Progenitor cell of endocrine pancreas (in vitro differentiated cells): ENCODE results near the gene NT5C2. TPM values are rescaled to one million over a fixed set of nuclear protein-coding genes. Genes with fewer than 3 reads are reported as not detected.
"Not testable (repeated sequence)": the region's sequence is repeated elsewhere in the genome, so short reads cannot be mapped to it uniquely, and the experiment has no call there.

Experiments used
- DNase-seq: peaks from one replicate; pipeline ENCODE4 v3.0.0; 2021; ENCODE audit warnings: low spot score; ENCODE audit not compliant: unreplicated experiment
- H3K27ac Mint-ChIP-seq: 2 replicates; pipeline ENCODE4 v1.8.0; 2021; ENCODE audit warnings: mild to moderate bottlenecking, moderate library complexity, mixed read lengths
- H3K27me3 Mint-ChIP-seq: 2 replicates; pipeline ENCODE4 v1.8.0; 2021; ENCODE audit warnings: mixed read lengths
- H3K36me3 Mint-ChIP-seq: 2 replicates; pipeline ENCODE4 v1.8.0; 2022; ENCODE audit warnings: mixed read lengths; ENCODE audit not compliant: insufficient read depth
- H3K4me1 Mint-ChIP-seq: 2 replicates; pipeline ENCODE4 v1.8.0; 2021; ENCODE audit warnings: low read depth, mixed read lengths
- H3K4me3 Mint-ChIP-seq: 2 replicates; pipeline ENCODE4 v1.8.0; 2021; ENCODE audit warnings: low read depth, mild to moderate bottlenecking, moderate library complexity, mixed read lengths
- H3K9me3 Mint-ChIP-seq: 2 replicates; pipeline ENCODE4 v1.8.0; 2021; ENCODE audit warnings: low read depth, mixed read lengths
- total RNA-seq: library from RNA; stranded (reverse); gene quantifications from 2 replicates; pipeline ENCODE4 v1.2.1, GENCODE V29; 2021
- TF ChIP-seq, protein P1 (sequence below): fragments of 200-600 bp; sonication (generic); IDR thresholded peaks from one replicate; pipeline ENCODE4 v1.5.0; 2021; ENCODE audit warnings: antibody characterized with exemption, mild to moderate bottlenecking; ENCODE audit not compliant: unreplicated experiment

The NT5C2 gene
- total RNA-seq, 1 donor from 2014 or later: 131 TPM

DNA sequence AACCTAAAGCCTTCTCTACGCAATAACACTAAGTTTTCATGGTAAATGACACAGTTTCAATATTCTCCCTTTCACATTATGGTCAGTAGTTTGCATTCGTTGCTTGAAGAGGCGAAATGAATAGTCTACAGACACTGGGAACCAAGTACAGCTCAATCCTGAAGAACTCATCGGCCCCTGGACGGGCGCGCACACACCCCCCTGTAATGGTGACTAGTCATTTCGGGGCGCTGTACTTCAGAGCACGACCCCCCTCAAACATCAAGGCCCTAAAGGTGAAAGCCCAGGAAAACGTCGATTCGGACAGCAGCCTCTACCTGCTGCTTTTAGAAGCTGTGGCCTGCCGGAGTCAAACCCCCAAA is 1.0 kb downstream of the NT5C2 start:
- H3K36me3 Mint-ChIP-seq: peaks cover 4% of the 10 kb centered on the region
- no peaks in the 10 kb centered on the region for H3K9me3 Mint-ChIP-seq
- TF ChIP-seq, protein P1, sequence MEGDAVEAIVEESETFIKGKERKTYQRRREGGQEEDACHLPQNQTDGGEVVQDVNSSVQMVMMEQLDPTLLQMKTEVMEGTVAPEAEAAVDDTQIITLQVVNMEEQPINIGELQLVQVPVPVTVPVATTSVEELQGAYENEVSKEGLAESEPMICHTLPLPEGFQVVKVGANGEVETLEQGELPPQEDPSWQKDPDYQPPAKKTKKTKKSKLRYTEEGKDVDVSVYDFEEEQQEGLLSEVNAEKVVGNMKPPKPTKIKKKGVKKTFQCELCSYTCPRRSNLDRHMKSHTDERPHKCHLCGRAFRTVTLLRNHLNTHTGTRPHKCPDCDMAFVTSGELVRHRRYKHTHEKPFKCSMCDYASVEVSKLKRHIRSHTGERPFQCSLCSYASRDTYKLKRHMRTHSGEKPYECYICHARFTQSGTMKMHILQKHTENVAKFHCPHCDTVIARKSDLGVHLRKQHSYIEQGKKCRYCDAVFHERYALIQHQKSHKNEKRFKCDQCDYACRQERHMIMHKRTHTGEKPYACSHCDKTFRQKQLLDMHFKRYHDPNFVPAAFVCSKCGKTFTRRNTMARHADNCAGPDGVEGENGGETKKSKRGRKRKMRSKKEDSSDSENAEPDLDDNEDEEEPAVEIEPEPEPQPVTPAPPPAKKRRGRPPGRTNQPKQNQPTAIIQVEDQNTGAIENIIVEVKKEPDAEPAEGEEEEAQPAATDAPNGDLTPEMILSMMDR: no peak
- DNase-seq: no peak
- peak overlapping the region; percentile 99 for H3K27ac Mint-ChIP-seq
- peaks cover 34% of the 10 kb centered on the region for H3K4me1 Mint-ChIP-seq
- H3K4me3 Mint-ChIP-seq: peak overlapping the region; percentile 99
- no peaks in the 10 kb centered on the region for H3K27me3 Mint-ChIP-seq

DNA sequence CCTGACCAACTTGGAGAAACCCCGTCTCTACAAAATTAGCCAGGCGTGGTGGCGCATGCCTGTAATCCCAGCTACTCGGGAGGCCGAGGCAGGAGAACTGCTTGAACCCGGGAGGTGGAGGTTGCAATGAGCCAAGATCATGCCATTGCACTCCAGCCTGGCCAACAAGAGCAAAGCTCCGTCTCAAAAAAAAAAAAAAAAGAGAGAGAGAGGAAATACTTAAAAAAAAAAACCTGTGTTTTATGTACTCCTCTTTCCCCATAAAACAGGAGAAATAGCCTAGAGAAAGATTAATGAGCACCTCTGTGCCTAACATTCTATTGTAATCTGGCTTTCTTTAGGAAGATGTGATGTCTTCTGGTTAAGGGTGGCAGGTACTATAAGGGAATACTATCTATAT is 1.9 kb downstream of the NT5C2 start:
- not testable (repeated sequence) for H3K9me3 Mint-ChIP-seq, H3K36me3 Mint-ChIP-seq, DNase-seq, H3K27me3 Mint-ChIP-seq, H3K27ac Mint-ChIP-seq
- peak overlapping the region; percentile 99 for H3K4me3 Mint-ChIP-seq
- H3K4me1 Mint-ChIP-seq: peaks cover 34% of the 10 kb centered on the region

- peaks cover 4% of the 10 kb centered on the region for H3K36me3 Mint-ChIP-seq
- no peaks in the 10 kb centered on the region for H3K27me3 Mint-ChIP-seq
- DNase-seq: no peak
- H3K4me1 Mint-ChIP-seq: peaks cover 46% of the 10 kb centered on the region
- TF ChIP-seq, protein P1: no peak
- no peaks in the 10 kb centered on the region for H3K9me3 Mint-ChIP-seq
- H3K4me3 Mint-ChIP-seq: no peak overlapping the region
- H3K27ac Mint-ChIP-seq: no peak overlapping the region
These were observed 4.2 kb downstream of the NT5C2 start for GRCh38 chr10:103188853-103189252.

DNA sequence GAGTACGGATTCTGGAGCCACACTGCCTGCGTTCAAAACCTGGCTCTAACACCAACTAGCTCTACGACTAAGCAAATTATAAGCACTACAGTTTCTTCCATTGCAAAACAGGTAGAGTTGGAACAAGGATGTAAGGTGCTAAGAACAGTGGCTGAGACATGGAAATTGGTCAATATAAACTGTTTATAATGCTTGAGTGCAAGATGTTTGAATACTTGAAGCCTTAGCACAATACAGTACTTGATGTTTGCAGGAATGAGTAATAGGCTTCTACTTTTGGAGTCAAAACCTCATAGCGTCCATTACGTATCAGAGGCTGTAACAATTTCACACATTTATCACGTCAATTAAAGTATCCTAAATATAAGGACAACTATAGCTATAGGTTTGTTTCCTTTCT is 6.9 kb downstream of the NT5C2 start:
- peak overlapping the region; percentile 74 for H3K27ac Mint-ChIP-seq
- H3K4me1 Mint-ChIP-seq: peaks cover 42% of the 10 kb centered on the region
- DNase-seq: no peak
- no peaks in the 10 kb centered on the region for H3K27me3 Mint-ChIP-seq
- TF ChIP-seq, protein P1: no peak
- H3K4me3 Mint-ChIP-seq: no peak overlapping the region
- H3K9me3 Mint-ChIP-seq: no peaks in the 10 kb centered on the region
- peaks cover 6% of the 10 kb centered on the region for H3K36me3 Mint-ChIP-seq

- TF ChIP-seq, protein P1: no peak
- H3K4me3 Mint-ChIP-seq: no peak overlapping the region
- H3K27ac Mint-ChIP-seq: peak overlapping the region; percentile 88
- DNase-seq: no peak
- H3K9me3 Mint-ChIP-seq: no peaks in the 10 kb centered on the region
- H3K36me3 Mint-ChIP-seq: peaks cover 6% of the 10 kb centered on the region
- no peaks in the 10 kb centered on the region for H3K27me3 Mint-ChIP-seq
- peaks cover 33% of the 10 kb centered on the region for H3K4me1 Mint-ChIP-seq
These were observed 8.5 kb downstream of the NT5C2 start for GRCh38 chr10:103184615-103185014.

- H3K4me1 Mint-ChIP-seq: peaks cover 33% of the 10 kb centered on the region
- not testable (repeated sequence) for H3K4me3 Mint-ChIP-seq, DNase-seq, H3K27me3 Mint-ChIP-seq, H3K36me3 Mint-ChIP-seq, H3K9me3 Mint-ChIP-seq
- peak overlapping the region; percentile 85 for H3K27ac Mint-ChIP-seq
These were observed 9.1 kb downstream of the NT5C2 start for GRCh38 chr10:103183991-103184451.
